Measurements from ENCODE around the gene SH3RF2. TPM values are rescaled to one million over a fixed set of nuclear protein-coding genes. Genes with fewer than 3 reads are reported as not detected.
"Not testable (repeated sequence)": the region's sequence is repeated elsewhere in the genome, so short reads cannot be mapped to it uniquely, and the experiment has no call there.

The SH3RF2 gene
- total RNA-seq, 1 donor from 2014 or later = not detected

- Mint-ChIP-seq H3K27me3 (ENCODE audit: unreplicated experiment) (peaks cover 2% of the 10 kb centered on the region), H3K36me3 (ENCODE audit: unreplicated experiment) (no peaks in the 10 kb centered on the region), H3K4me1 (ENCODE audit: low read depth, unreplicated experiment) (no peaks in the 10 kb centered on the region), H3K9me3 (ENCODE audit: unreplicated experiment) (peaks cover 3% of the 10 kb centered on the region), H3K4me3 (ENCODE audit: unreplicated experiment) (no peak overlapping the region), H3K27ac (ENCODE audit: unreplicated experiment) (no peak overlapping the region)
- no peak for TF ChIP-seq CTCF (IDR thresholded peaks at IDR 0.05; ENCODE audit: partially characterized antibody, unreplicated experiment)
- DNase-seq = no peak
These were observed 72.6 kb downstream of the SH3RF2 start for GRCh38 chr5:146009020-146009419.

GRCh38 chr5:146010447-146010846 lies 74.1 kb downstream of the SH3RF2 start:
- H3K9me3 Mint-ChIP-seq (ENCODE audit: unreplicated experiment); DNase-seq; H3K27me3 Mint-ChIP-seq (ENCODE audit: unreplicated experiment); H3K4me3 Mint-ChIP-seq (ENCODE audit: unreplicated experiment); H3K4me1 Mint-ChIP-seq (ENCODE audit: low read depth, unreplicated experiment); H3K36me3 Mint-ChIP-seq (ENCODE audit: unreplicated experiment); H3K27ac Mint-ChIP-seq (ENCODE audit: unreplicated experiment): not testable (repeated sequence)

GRCh38 chr5:146013761-146014160 lies 77.4 kb downstream of the SH3RF2 start:
- H3K4me3 Mint-ChIP-seq (ENCODE audit: unreplicated experiment) = no peak overlapping the region
- DNase-seq = no peak
- H3K27me3 Mint-ChIP-seq (ENCODE audit: unreplicated experiment) = peaks cover 3% of the 10 kb centered on the region
- no peak overlapping the region for H3K27ac Mint-ChIP-seq (ENCODE audit: unreplicated experiment)
- no peaks in the 10 kb centered on the region for H3K36me3 Mint-ChIP-seq (ENCODE audit: unreplicated experiment)
- no peak for TF ChIP-seq CTCF (IDR thresholded peaks at IDR 0.05; ENCODE audit: partially characterized antibody, unreplicated experiment)
- H3K4me1 Mint-ChIP-seq (ENCODE audit: low read depth, unreplicated experiment) = no peaks in the 10 kb centered on the region
- peaks cover 3% of the 10 kb centered on the region for H3K9me3 Mint-ChIP-seq (ENCODE audit: unreplicated experiment)

GRCh38 chr5:146015001-146015400 lies 78.6 kb downstream of the SH3RF2 start:
- Mint-ChIP-seq H3K27ac (ENCODE audit: unreplicated experiment) (no peak overlapping the region), H3K27me3 (ENCODE audit: unreplicated experiment) (peaks cover 3% of the 10 kb centered on the region), H3K4me3 (ENCODE audit: unreplicated experiment) (no peak overlapping the region), H3K4me1 (ENCODE audit: low read depth, unreplicated experiment) (no peaks in the 10 kb centered on the region), H3K36me3 (ENCODE audit: unreplicated experiment) (no peaks in the 10 kb centered on the region), H3K9me3 (ENCODE audit: unreplicated experiment) (peaks cover 3% of the 10 kb centered on the region)
- TF ChIP-seq CTCF (IDR thresholded peaks at IDR 0.05; ENCODE audit: partially characterized antibody, unreplicated experiment) = no peak
- no peak for DNase-seq

DNA sequence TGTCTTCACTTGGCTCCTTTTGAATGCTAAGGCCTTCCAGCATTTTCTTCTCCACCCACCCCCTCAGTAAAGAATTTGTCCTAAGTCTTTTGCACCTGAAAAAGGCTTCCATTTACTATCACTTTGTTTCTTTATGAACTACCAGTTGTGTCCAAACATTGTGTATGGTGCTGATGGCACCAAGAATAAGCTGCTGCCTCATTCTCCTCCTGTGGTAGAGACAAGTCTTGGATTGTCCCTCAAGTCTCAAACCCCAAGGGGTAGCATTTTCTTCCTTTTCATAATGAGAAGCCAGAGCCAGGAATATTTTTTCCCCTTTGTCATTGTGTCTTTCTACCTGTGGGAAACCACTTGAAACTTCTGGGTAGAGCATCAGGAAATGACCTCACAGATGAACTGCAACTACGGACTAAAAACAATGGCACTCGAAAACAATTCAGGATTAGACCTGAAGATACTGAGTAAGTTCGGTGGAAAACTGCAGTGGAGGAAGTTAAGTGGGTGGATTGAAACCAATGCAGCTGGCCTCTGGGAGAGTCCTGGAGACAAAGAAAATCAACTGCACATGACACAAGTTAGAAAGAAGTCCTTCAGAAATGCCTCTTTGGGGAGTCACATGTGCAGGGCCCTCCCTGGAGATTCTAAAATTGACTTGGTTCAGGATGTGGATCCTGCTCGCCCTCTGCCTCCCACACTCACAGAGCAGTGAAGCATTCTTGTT lies 80.5 kb downstream of the SH3RF2 start:
- TF ChIP-seq CTCF (IDR thresholded peaks at IDR 0.05; ENCODE audit: partially characterized antibody, unreplicated experiment) = no peak
- no peak for DNase-seq
- no peak overlapping the region for H3K27ac Mint-ChIP-seq (ENCODE audit: unreplicated experiment)
- no peaks in the 10 kb centered on the region for H3K4me1 Mint-ChIP-seq (ENCODE audit: low read depth, unreplicated experiment)
- H3K36me3 Mint-ChIP-seq (ENCODE audit: unreplicated experiment) = no peaks in the 10 kb centered on the region
- H3K4me3 Mint-ChIP-seq (ENCODE audit: unreplicated experiment) = no peak overlapping the region
- H3K27me3 Mint-ChIP-seq (ENCODE audit: unreplicated experiment) = peaks cover 1% of the 10 kb centered on the region
- H3K9me3 Mint-ChIP-seq (ENCODE audit: unreplicated experiment) = no peaks in the 10 kb centered on the region

Data from glutamatergic neuron (in vitro differentiated cells).